Measurements from ENCODE around the gene ANXA2.

ANXA2 gene

GRCh38 chr15:60390871-60391501, 6.8 kb downstream of the ANXA2 start:
- H3K27me3 ChIP-seq (ENCODE audit: insufficient read depth, low read length, poor library complexity) = no peaks in the 10 kb centered on the region
- peaks cover 8% of the 10 kb centered on the region for H3K36me3 ChIP-seq (ENCODE audit: control insufficient read depth, insufficient read depth, low read length)

GRCh38 chr15:60390231-60390630, 7.6 kb downstream of the ANXA2 start:
- Histone ChIP-seq H3K56ac (ENCODE audit: low read length) (no peak overlapping the region), H3K27ac (ENCODE audit: low read depth, low read length) (no peak overlapping the region), H3K36me3 (ENCODE audit: control insufficient read depth, insufficient read depth, low read length) (peaks cover 3% of the 10 kb centered on the region), H3K4me3 (ENCODE audit: low read length) (no peak overlapping the region), H3K9ac (ENCODE audit: low read length) (no peak overlapping the region), H4K8ac (ENCODE audit: low read depth, low read length) (no peak overlapping the region), H4K5ac (ENCODE audit: low read length) (no peak overlapping the region), H2AK5ac (ENCODE audit: low read length) (no peak overlapping the region), H3K23ac (ENCODE audit: low read length) (no peak overlapping the region), H3K4ac (ENCODE audit: low read depth, low read length) (no peak overlapping the region), H2BK5ac (ENCODE audit: low read length) (no peak overlapping the region), H3K4me2 (ENCODE audit: low read length) (no peak overlapping the region), H3K79me2 (ENCODE audit: control insufficient read depth, insufficient read depth, low read length) (peaks cover 81% of the 10 kb centered on the region), H3K79me1 (ENCODE audit: low read length) (peaks cover 33% of the 10 kb centered on the region), H3K27me3 (ENCODE audit: insufficient read depth, low read length, poor library complexity) (no peaks in the 10 kb centered on the region), H2BK120ac (ENCODE audit: low read depth, low read length) (no peak overlapping the region), H3K18ac (ENCODE audit: low read length) (no peak overlapping the region), H3K4me1 (ENCODE audit: control insufficient read depth, low read depth, low read length) (peaks cover 17% of the 10 kb centered on the region), H2BK15ac (replicated peaks; ENCODE audit: low read depth) (no peak overlapping the region)
- no CpG with 5 or more reads among the region's 6 CpGs for WGBS (ENCODE audit: extremely low coverage, insufficient coverage, low lambda C conversion rate)
- DNase-seq = no peak

More at GRCh38 chr15:60390871-60391501, 6.8 kb downstream of the ANXA2 start:
- H4K5ac ChIP-seq (ENCODE audit: low read length) = no peak overlapping the region
- peaks cover 88% of the 10 kb centered on the region for H3K79me2 ChIP-seq (ENCODE audit: control insufficient read depth, insufficient read depth, low read length)
- H2BK5ac ChIP-seq (ENCODE audit: low read length) = no peak overlapping the region
- H3K4me3 ChIP-seq (ENCODE audit: low read length) = no peak overlapping the region
- H3K4ac ChIP-seq (ENCODE audit: low read depth, low read length) = no peak overlapping the region
- H3K79me1 ChIP-seq (ENCODE audit: low read length) = peaks cover 39% of the 10 kb centered on the region
- H3K27ac ChIP-seq (ENCODE audit: low read depth, low read length) = peak overlapping the region; percentile 24
- H3K4me1 ChIP-seq (ENCODE audit: control insufficient read depth, low read depth, low read length) = peaks cover 17% of the 10 kb centered on the region
- H3K4me2 ChIP-seq (ENCODE audit: low read length) = no peak overlapping the region
- H2BK15ac ChIP-seq (replicated peaks; ENCODE audit: low read depth) = no peak overlapping the region
- H2BK120ac ChIP-seq (ENCODE audit: low read depth, low read length) = no peak overlapping the region
- H3K23ac ChIP-seq (ENCODE audit: low read length) = no peak overlapping the region
- no peak overlapping the region for H2AK5ac ChIP-seq (ENCODE audit: low read length)
- no peak overlapping the region for H3K18ac ChIP-seq (ENCODE audit: low read length)
- peak; percentile 90 for DNase-seq
- H3K56ac ChIP-seq (ENCODE audit: low read length) = no peak overlapping the region
- no CpG with 5 or more reads among the region's 6 CpGs for WGBS (ENCODE audit: extremely low coverage, insufficient coverage, low lambda C conversion rate)
- H4K8ac ChIP-seq (ENCODE audit: low read depth, low read length) = no peak overlapping the region
- H3K9ac ChIP-seq (ENCODE audit: low read length) = no peak overlapping the region

- H3K79me1 ChIP-seq (ENCODE audit: low read length) = peaks cover 34% of the 10 kb centered on the region
- no peak overlapping the region for H4K8ac ChIP-seq (ENCODE audit: low read depth, low read length)
- H3K79me2 ChIP-seq (ENCODE audit: control insufficient read depth, insufficient read depth, low read length) = peaks cover 73% of the 10 kb centered on the region
- no peak overlapping the region for H3K4ac ChIP-seq (ENCODE audit: low read depth, low read length)
- H3K27ac ChIP-seq (ENCODE audit: low read depth, low read length) = no peak overlapping the region
- no peak overlapping the region for H3K18ac ChIP-seq (ENCODE audit: low read length)
- no peak overlapping the region for H3K4me2 ChIP-seq (ENCODE audit: low read length)
- no peaks in the 10 kb centered on the region for H3K27me3 ChIP-seq (ENCODE audit: insufficient read depth, low read length, poor library complexity)
- no peak for DNase-seq
- no peak overlapping the region for H3K9ac ChIP-seq (ENCODE audit: low read length)
- H2BK5ac ChIP-seq (ENCODE audit: low read length) = no peak overlapping the region
- H3K23ac ChIP-seq (ENCODE audit: low read length) = no peak overlapping the region
- no peak overlapping the region for H2BK120ac ChIP-seq (ENCODE audit: low read depth, low read length)
- no CpG with 5 or more reads among the region's 8 CpGs for WGBS (ENCODE audit: extremely low coverage, insufficient coverage, low lambda C conversion rate)
- H4K5ac ChIP-seq (ENCODE audit: low read length) = no peak overlapping the region
- H3K56ac ChIP-seq (ENCODE audit: low read length) = no peak overlapping the region
- H3K4me3 ChIP-seq (ENCODE audit: low read length) = no peak overlapping the region
- H2AK5ac ChIP-seq (ENCODE audit: low read length) = no peak overlapping the region
- peaks cover 17% of the 10 kb centered on the region for H3K4me1 ChIP-seq (ENCODE audit: control insufficient read depth, low read depth, low read length)
- H2BK15ac ChIP-seq (replicated peaks; ENCODE audit: low read depth) = no peak overlapping the region
- H3K36me3 ChIP-seq (ENCODE audit: control insufficient read depth, insufficient read depth, low read length) = peaks cover 2% of the 10 kb centered on the region
These were observed 8.3 kb downstream of the ANXA2 start for GRCh38 chr15:60389261-60390077.

- no CpG with 5 or more reads among the region's 1 CpG for WGBS (ENCODE audit: extremely low coverage, insufficient coverage, low lambda C conversion rate)
- H3K4me2 ChIP-seq (ENCODE audit: low read length) = no peak overlapping the region
- H3K79me2 ChIP-seq (ENCODE audit: control insufficient read depth, insufficient read depth, low read length) = peaks cover 53% of the 10 kb centered on the region
- no peak overlapping the region for H2AK5ac ChIP-seq (ENCODE audit: low read length)
- no peak overlapping the region for H3K4me3 ChIP-seq (ENCODE audit: low read length)
- H4K5ac ChIP-seq (ENCODE audit: low read length) = no peak overlapping the region
- H4K8ac ChIP-seq (ENCODE audit: low read depth, low read length) = no peak overlapping the region
- no peak overlapping the region for H3K9ac ChIP-seq (ENCODE audit: low read length)
- no peak overlapping the region for H2BK5ac ChIP-seq (ENCODE audit: low read length)
- H3K27ac ChIP-seq (ENCODE audit: low read depth, low read length) = no peak overlapping the region
- H3K56ac ChIP-seq (ENCODE audit: low read length) = no peak overlapping the region
- no peak overlapping the region for H3K18ac ChIP-seq (ENCODE audit: low read length)
- H2BK120ac ChIP-seq (ENCODE audit: low read depth, low read length) = no peak overlapping the region
- H3K23ac ChIP-seq (ENCODE audit: low read length) = no peak overlapping the region
- no peak overlapping the region for H2BK15ac ChIP-seq (replicated peaks; ENCODE audit: low read depth)
- peaks cover 28% of the 10 kb centered on the region for H3K79me1 ChIP-seq (ENCODE audit: low read length)
- no peak overlapping the region for H3K4ac ChIP-seq (ENCODE audit: low read depth, low read length)
- peaks cover 3% of the 10 kb centered on the region for H3K4me1 ChIP-seq (ENCODE audit: control insufficient read depth, low read depth, low read length)
- H3K27me3 ChIP-seq (ENCODE audit: insufficient read depth, low read length, poor library complexity) = no peaks in the 10 kb centered on the region
- peaks cover 2% of the 10 kb centered on the region for H3K36me3 ChIP-seq (ENCODE audit: control insufficient read depth, insufficient read depth, low read length)
- DNase-seq = no peak
These were observed 10.5 kb downstream of the ANXA2 start for GRCh38 chr15:60387321-60387720.

GRCh38 chr15:60386615-60387014, 11.2 kb downstream of the ANXA2 start:
- Histone ChIP-seq H3K4me1 (ENCODE audit: control insufficient read depth, low read depth, low read length) (peaks cover 3% of the 10 kb centered on the region), H2BK15ac (replicated peaks; ENCODE audit: low read depth) (no peak overlapping the region), H3K56ac (ENCODE audit: low read length) (no peak overlapping the region), H4K8ac (ENCODE audit: low read depth, low read length) (no peak overlapping the region), H3K4me3 (ENCODE audit: low read length) (no peak overlapping the region), H3K79me1 (ENCODE audit: low read length) (peaks cover 28% of the 10 kb centered on the region), H3K23ac (ENCODE audit: low read length) (no peak overlapping the region), H3K9ac (ENCODE audit: low read length) (no peak overlapping the region), H3K79me2 (ENCODE audit: control insufficient read depth, insufficient read depth, low read length) (peaks cover 48% of the 10 kb centered on the region), H3K36me3 (ENCODE audit: control insufficient read depth, insufficient read depth, low read length) (peaks cover 2% of the 10 kb centered on the region), H3K18ac (ENCODE audit: low read length) (no peak overlapping the region), H4K5ac (ENCODE audit: low read length) (no peak overlapping the region), H3K4ac (ENCODE audit: low read depth, low read length) (no peak overlapping the region), H3K27me3 (ENCODE audit: insufficient read depth, low read length, poor library complexity) (no peaks in the 10 kb centered on the region), H3K27ac (ENCODE audit: low read depth, low read length) (no peak overlapping the region), H3K4me2 (ENCODE audit: low read length) (no peak overlapping the region), H2AK5ac (ENCODE audit: low read length) (no peak overlapping the region), H2BK5ac (ENCODE audit: low read length) (no peak overlapping the region), H2BK120ac (ENCODE audit: low read depth, low read length) (no peak overlapping the region)
- DNase-seq = no peak
- WGBS (ENCODE audit: extremely low coverage, insufficient coverage, low lambda C conversion rate) = no CpG with 5 or more reads among the region's 4 CpGs

All from mesendoderm (in vitro differentiated cells).